Bone marrow (tissue), 2 donors: ENCODE data around the gene TRIM6.
"Not testable (repeated sequence)": the region's sequence is repeated elsewhere in the genome, so short reads cannot be mapped to it uniquely, and the experiment has no call there.

Experiments
- DNase-seq, 2 donors: peaks; one replicate each; lab custom pipeline; 2025; lab: John Stamatoyannopoulos, UW

TRIM6 gene

GRCh38 chr11:5596607-5597201, at the start of gene TRIM6:
TSS of gene TRIM6 (plus strand) at chr11:5596637. CDS start at chr11:5596898, 261 bp downstream.
- no peak for DNase-seq

GRCh38 chr11:5547982-5548381, 48.5 kb upstream of the TRIM6 start:
- no peak for DNase-seq

GRCh38 chr11:5548440-5548839, 48.0 kb upstream of the TRIM6 start, which contains the start of gene OR52H1:
TSS of gene OR52H1 (minus strand) at chr11:5548540. CDS start at chr11:5545505, 3,035 bp downstream.
- DNase-seq = no peak

- DNase-seq = no peak
These were observed 45.9 kb upstream of the TRIM6 start for GRCh38 chr11:5550440-5551095.

GRCh38 chr11:5553343-5553742, 43.1 kb upstream of the TRIM6 start:
- DNase-seq = no peak

GRCh38 chr11:5556596-5557188, 39.7 kb upstream of the TRIM6 start:
- DNase-seq = no peak

GRCh38 chr11:5557751-5558150, 38.7 kb upstream of the TRIM6 start:
- no peak for DNase-seq

GRCh38 chr11:5564259-5565019, 32.0 kb upstream of the TRIM6 start:
- no peak for DNase-seq

- no peak for DNase-seq
These were observed 21.8 kb upstream of the TRIM6 start for GRCh38 chr11:5574654-5575053.

- DNase-seq = no peak
These were observed 21.3 kb upstream of the TRIM6 start for GRCh38 chr11:5575152-5575551.

- no peak for DNase-seq
These were observed 19.3 kb upstream of the TRIM6 start for GRCh38 chr11:5577101-5577500.

GRCh38 chr11:5580577-5580976, 15.9 kb upstream of the TRIM6 start, which contains the start of gene OR52B6:
TSS of gene OR52B6 (plus strand) at chr11:5580877. CDS start at chr11:5580877, 0 bp downstream.
- no peak for DNase-seq

GRCh38 chr11:5581014-5581413, 15.4 kb upstream of the TRIM6 start:
- no peak for DNase-seq

- DNase-seq = not testable (repeated sequence)
These were observed 12.0 kb upstream of the TRIM6 start for GRCh38 chr11:5584458-5584857.

- not testable (repeated sequence) for DNase-seq
These were observed 6.5 kb upstream of the TRIM6 start for GRCh38 chr11:5589906-5590305.

GRCh38 chr11:5591613-5592012, 4.8 kb upstream of the TRIM6 start:
- no peak for DNase-seq

GRCh38 chr11:5592615-5593014, 3.8 kb upstream of the TRIM6 start:
- DNase-seq = no peak

GRCh38 chr11:5593146-5593545, 3.3 kb upstream of the TRIM6 start:
- no peak for DNase-seq

- DNase-seq = no peak
These were observed 1.5 kb downstream of the TRIM6 start for GRCh38 chr11:5597953-5598352.

GRCh38 chr11:5600374-5600851, 4.0 kb downstream of the TRIM6 start:
- DNase-seq = no peak

GRCh38 chr11:5602791-5603190, 6.4 kb downstream of the TRIM6 start:
- DNase-seq = not testable (repeated sequence)

- DNase-seq = no peak
These were observed 6.9 kb downstream of the TRIM6 start for GRCh38 chr11:5603326-5603725.
